Thoracic aorta (tissue), 2 donors: ENCODE results near the gene P4HA2. TPM values are rescaled to one million over a fixed set of nuclear protein-coding genes. Genes with fewer than 3 reads are reported as not detected.

Experiments
- ATAC-seq: fragments of 150-250 bp; one replicate; pipeline ENCODE4 v1.8.0; 2017; ENCODE audit warnings: low read depth; ENCODE audit not compliant: insufficient number of reproducible peaks, low FRiP score
- DNase-seq: peaks from one replicate; pipeline ENCODE4 v3.0.0-alpha.2; 2020; ENCODE audit warnings: low spot score
- H3K27ac ChIP-seq, 2 donors: fragments of 200-600 bp; sonication (generic); 1 replicate in 1 of 2; 2 replicates in 1 of 2; pipeline ENCODE4 v1.5.1; 2016; ENCODE audit warnings: mild to moderate bottlenecking in 2 of 2, moderate library complexity in 2 of 2
- H3K27me3 ChIP-seq: fragments of 200-600 bp; sonication (generic); replicated peaks from 2 replicates; pipeline ENCODE4 v1.6.0; 2016; ENCODE audit warnings: mild to moderate bottlenecking; ENCODE audit not compliant: insufficient read depth
- H3K36me3 ChIP-seq: fragments of 200-600 bp; sonication (generic); one replicate; pipeline ENCODE4 v1.5.1; 2016
- H3K4me1 ChIP-seq, 2 donors: fragments of 200-600 bp; sonication (generic); 1 replicate in 1 of 2; 2 replicates in 1 of 2; pipeline versions ENCODE4 v1.5.1 to v1.6.0; 2016; ENCODE audit warnings: low read depth in 2 of 2, mild to moderate bottlenecking in 1 of 2; ENCODE audit not compliant: control insufficient read depth in 1 of 2
- H3K4me3 ChIP-seq: fragments of 200-600 bp; sonication (generic); 2 replicates; pipeline ENCODE4 v1.5.1; 2016; ENCODE audit warnings: mild to moderate bottlenecking
- H3K9me3 ChIP-seq: fragments of 200-600 bp; sonication (generic); 2 replicates; pipeline ENCODE4 v1.5.1; 2016
- total RNA-seq, 2 donors: library from RNA; depleted of rRNA; stranded (reverse); fragments of >200 nt; gene quantifications; one replicate each; pipeline versions ENCODE4 v1.1.0 to v1.2.3, GENCODE V29; 2016
- TF ChIP-seq, protein P1 (sequence below): fragments of 200-600 bp; sonication (generic); IDR thresholded peaks from one replicate; pipeline ENCODE4 v1.5.1; 2019; ENCODE audit warnings: antibody characterized with exemption

P4HA2 gene
- total RNA-seq, 2 donors from 2014 or later = 31.3 to 47.7 TPM

DNA sequence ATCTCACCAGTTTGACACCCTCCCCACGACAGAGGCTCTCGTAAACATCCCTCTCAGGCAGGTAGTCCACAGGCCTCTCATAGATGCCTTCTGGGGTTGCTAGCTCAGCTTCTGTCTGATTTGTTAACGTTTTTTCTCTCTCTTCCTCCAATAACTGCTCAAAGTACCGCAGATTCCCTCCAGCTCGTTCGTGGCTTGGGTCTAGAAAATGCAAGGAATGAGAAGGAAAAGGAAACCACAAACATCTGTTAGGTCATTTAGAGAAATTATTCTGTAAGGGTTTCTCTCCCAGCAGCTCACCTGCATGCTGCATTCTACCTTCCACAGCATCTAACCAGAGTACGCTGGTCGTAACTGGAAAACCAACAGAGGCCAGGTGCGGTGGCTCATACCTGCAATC lies 18.5 kb downstream of the P4HA2 start:
- no peak overlapping the region for H3K27ac ChIP-seq

DNA sequence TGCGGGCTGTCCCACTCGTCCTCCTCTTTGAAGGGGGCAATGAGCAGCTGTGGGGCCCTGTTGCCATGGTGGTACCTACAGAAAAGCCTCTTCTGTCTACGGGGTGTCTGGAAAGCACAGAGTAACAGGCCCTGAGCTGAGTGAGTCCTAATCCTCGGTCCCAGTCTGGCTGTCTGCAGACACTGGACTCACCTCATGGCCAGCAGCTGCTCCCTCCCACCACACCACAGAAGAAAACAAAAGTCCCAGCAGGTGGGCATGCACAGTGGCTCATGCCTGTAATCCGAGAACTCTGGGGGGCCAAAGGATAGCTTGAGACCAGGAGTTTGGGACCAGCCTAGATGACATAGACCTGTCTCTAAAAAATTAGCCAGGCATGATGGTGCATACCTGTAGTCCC lies 19.9 kb downstream of the P4HA2 start:
- DNase-seq (no peak), ATAC-seq (no peak)
- Histone ChIP-seq H3K36me3 (peaks cover 49% of the 10 kb centered on the region), H3K27me3 (no peaks in the 10 kb centered on the region), H3K4me1 (peaks cover 11 to 25% of the 10 kb centered on the region in 2 donors), H3K27ac (no peak overlapping the region), H3K4me3 (no peak overlapping the region), H3K9me3 (no peaks in the 10 kb centered on the region)
- TF ChIP-seq, protein P1, sequence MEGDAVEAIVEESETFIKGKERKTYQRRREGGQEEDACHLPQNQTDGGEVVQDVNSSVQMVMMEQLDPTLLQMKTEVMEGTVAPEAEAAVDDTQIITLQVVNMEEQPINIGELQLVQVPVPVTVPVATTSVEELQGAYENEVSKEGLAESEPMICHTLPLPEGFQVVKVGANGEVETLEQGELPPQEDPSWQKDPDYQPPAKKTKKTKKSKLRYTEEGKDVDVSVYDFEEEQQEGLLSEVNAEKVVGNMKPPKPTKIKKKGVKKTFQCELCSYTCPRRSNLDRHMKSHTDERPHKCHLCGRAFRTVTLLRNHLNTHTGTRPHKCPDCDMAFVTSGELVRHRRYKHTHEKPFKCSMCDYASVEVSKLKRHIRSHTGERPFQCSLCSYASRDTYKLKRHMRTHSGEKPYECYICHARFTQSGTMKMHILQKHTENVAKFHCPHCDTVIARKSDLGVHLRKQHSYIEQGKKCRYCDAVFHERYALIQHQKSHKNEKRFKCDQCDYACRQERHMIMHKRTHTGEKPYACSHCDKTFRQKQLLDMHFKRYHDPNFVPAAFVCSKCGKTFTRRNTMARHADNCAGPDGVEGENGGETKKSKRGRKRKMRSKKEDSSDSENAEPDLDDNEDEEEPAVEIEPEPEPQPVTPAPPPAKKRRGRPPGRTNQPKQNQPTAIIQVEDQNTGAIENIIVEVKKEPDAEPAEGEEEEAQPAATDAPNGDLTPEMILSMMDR = no peak

More for the DNA sequence above, 18.5 kb downstream of the P4HA2 start:
- no peak for DNase-seq
- Histone ChIP-seq H3K4me1 (peaks cover 11 to 26% of the 10 kb centered on the region in 2 donors), H3K27me3 (no peaks in the 10 kb centered on the region), H3K4me3 (no peak overlapping the region), H3K36me3 (peaks cover 51% of the 10 kb centered on the region), H3K9me3 (no peaks in the 10 kb centered on the region)
- TF ChIP-seq, protein P1 = no peak
- no peak for ATAC-seq

DNA sequence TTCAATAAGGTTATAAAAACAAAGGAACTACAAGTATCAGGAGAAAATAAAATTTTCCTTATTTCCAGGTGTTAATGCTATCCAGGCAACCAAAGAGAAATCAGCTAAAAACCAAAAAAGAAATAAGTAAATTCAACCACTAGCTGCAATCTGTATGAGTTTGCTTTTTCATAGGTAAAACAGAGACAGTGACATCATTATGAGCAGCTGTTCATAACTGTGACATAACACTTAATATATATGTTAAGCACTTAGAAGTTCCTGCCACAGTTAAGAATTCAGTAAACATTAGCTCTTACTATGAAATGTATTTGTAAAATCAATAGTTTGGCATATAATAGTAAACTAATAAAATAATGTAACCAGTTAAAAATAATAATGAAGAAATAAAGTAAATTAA lies 20.9 kb downstream of the P4HA2 start:
- Histone ChIP-seq H3K27ac (no peak overlapping the region), H3K27me3 (no peaks in the 10 kb centered on the region), H3K36me3 (peaks cover 49% of the 10 kb centered on the region), H3K9me3 (no peaks in the 10 kb centered on the region), H3K4me1 (peaks cover 9 to 18% of the 10 kb centered on the region in 2 donors), H3K4me3 (no peak overlapping the region)
- TF ChIP-seq, protein P1 = no peak
- DNase-seq (no peak), ATAC-seq (no peak)

DNA sequence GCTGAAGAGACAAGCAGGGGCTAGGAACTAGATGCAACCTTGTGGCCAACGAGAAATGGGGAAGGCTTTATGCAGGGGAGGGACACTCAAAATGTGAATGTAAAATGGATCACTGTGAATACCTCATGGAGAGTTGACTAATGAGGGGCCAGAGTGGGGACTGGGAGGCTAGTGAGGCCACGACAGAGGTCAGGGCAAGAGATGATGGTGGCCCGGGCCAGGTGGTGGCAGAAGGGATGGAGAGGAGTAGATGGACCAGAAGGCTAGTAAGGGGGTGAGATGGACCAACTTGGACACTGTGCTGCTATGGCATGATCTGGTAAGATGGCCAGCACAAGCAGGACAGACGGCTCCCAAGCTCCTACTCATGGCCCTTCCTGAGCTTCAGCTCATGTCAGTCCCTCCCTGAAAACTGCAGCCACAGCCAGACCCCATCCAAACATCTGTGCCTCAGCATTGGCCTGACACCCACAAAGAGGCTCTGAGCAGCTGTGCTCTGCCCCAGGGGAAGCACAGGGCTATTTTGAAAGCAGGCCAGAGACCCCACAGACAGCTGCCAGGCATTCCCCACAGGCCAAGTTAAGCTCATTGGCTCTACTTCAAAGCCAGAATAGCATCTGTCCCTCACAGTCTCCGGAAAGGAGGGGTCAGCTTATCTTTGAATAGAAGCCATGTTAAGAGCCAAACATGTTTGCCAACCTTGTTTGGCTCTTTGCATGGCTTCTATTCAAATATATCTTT lies 22.1 kb downstream of the P4HA2 start:
- Histone ChIP-seq H3K36me3 (peaks cover 54% of the 10 kb centered on the region), H3K27me3 (no peaks in the 10 kb centered on the region), H3K27ac (no peak overlapping the region), H3K4me3 (no peak overlapping the region), H3K4me1 (peaks cover 8 to 14% of the 10 kb centered on the region in 2 donors), H3K9me3 (no peaks in the 10 kb centered on the region)
- TF ChIP-seq, protein P1 = no peak
- ATAC-seq (no peak), DNase-seq (no peak)

DNA sequence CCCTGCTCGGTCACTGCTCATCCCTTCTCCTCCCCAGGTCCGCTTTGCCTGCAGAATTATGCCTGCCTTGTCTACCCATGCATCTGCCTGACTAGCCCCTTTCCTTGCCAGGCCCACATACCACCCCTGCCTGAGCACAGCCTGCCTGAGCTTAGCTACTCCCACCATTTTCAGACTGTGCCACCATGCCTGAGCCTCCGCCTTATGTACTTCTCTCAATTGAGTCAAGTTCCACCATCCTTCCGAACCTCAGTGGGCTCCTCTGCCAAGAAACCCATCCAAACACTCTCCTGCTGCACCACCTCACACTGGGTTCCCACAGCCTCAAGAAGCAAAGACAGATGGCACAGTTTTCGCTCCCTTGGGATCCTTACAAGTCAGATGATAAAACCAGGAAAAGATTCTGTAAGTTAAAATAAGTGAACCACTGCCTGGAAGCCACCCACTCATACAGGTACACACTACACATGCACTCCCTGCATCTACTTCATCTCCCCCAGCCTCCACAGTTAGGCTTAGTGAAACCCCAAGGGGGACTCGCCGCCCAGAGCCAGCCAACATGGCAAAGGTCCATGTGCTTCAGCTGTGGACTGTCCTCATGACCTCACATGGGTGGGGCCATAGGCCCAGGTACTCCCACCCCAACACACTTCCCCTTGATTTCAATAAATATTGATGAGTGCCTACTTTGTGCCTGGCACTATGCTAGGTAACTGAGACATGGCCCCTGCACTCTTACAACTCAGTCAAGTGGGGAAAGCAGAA lies 23.1 kb downstream of the P4HA2 start:
- no peaks in the 10 kb centered on the region for H3K27me3 ChIP-seq
- DNase-seq (no peak), ATAC-seq (no peak)
- TF ChIP-seq, protein P1 = no peak
- no peak overlapping the region for H3K27ac ChIP-seq
- no peaks in the 10 kb centered on the region for H3K9me3 ChIP-seq
- peaks cover 8 to 14% of the 10 kb centered on the region in 2 donors for H3K4me1 ChIP-seq
- H3K4me3 ChIP-seq = no peak overlapping the region
- H3K36me3 ChIP-seq = peaks cover 47% of the 10 kb centered on the region
